Ectodermal cell (in vitro differentiated cells): ENCODE measurements around the gene ZNF396.
A peak's percentile ranks its signal among the peaks of the same experiment; 100 is the strongest.

Experiments
- H3K27ac ChIP-seq: 2 replicates; pipeline ENCODE4 v1.7.0; 2013; ENCODE audit warnings: mild to moderate bottlenecking, low read depth, low read length; ENCODE audit not compliant: insufficient read depth, poor library complexity, severe bottlenecking
- H3K27me3 ChIP-seq: 2 replicates; pipeline ENCODE4 v1.7.0; 2013; ENCODE audit warnings: mild to moderate bottlenecking, low read length; ENCODE audit not compliant: insufficient read depth, control insufficient read depth, poor library complexity, severe bottlenecking
- H3K36me3 ChIP-seq: one replicate; pipeline ENCODE4 v1.7.0; 2013; ENCODE audit warnings: low read length; ENCODE audit not compliant: control insufficient read depth, insufficient read depth
- H3K4me1 ChIP-seq: one replicate; pipeline ENCODE4 v1.7.0; 2013; ENCODE audit warnings: low read length; ENCODE audit not compliant: control insufficient read depth, insufficient read depth
- H3K4me3 ChIP-seq: 2 replicates; pipeline ENCODE4 v1.7.0; 2013; ENCODE audit warnings: low read depth, low read length, control low read depth; ENCODE audit not compliant: insufficient read depth
- H3K9me3 ChIP-seq: 2 replicates; pipeline ENCODE4 v1.7.0; 2013; ENCODE audit warnings: mild to moderate bottlenecking, low read length, moderate library complexity; ENCODE audit not compliant: control insufficient read depth
- WGBS, 2 experiments: methylation state at CpG; one replicate each; pipeline ENCODE4 v1.1.7; 2013; ENCODE audit warnings: missing lambda C conversion rate in 2 of 2; 5-methylcytosine and 5-hydroxymethylcytosine counted together

Gene ZNF396

GRCh38 chr18:35362531-35362930 lies 14.6 kb downstream of the ZNF396 start:
- no peaks in the 10 kb centered on the region for H3K36me3 ChIP-seq
- H3K27ac ChIP-seq = no peak overlapping the region
- no peaks in the 10 kb centered on the region for H3K9me3 ChIP-seq
- H3K4me1 ChIP-seq = no peaks in the 10 kb centered on the region
- no peaks in the 10 kb centered on the region for H3K27me3 ChIP-seq
- H3K4me3 ChIP-seq = no peak overlapping the region

- Histone ChIP-seq H3K36me3 (no peaks in the 10 kb centered on the region), H3K4me1 (no peaks in the 10 kb centered on the region), H3K27me3 (no peaks in the 10 kb centered on the region), H3K27ac (no peak overlapping the region), H3K9me3 (no peaks in the 10 kb centered on the region), H3K4me3 (no peak overlapping the region)
- 96 to 100% methylated on average over 2 of the region's 2 CpGs for WGBS, 2 experiments
These were observed 15.4 kb downstream of the ZNF396 start for GRCh38 chr18:35361570-35362321.

- H3K4me3 ChIP-seq = no peak overlapping the region
These were observed 22.0 kb downstream of the ZNF396 start for GRCh38 chr18:35355140-35355618.

GRCh38 chr18:35352778-35353177 lies 24.4 kb downstream of the ZNF396 start:
- Histone ChIP-seq H3K4me1 (peaks cover 3% of the 10 kb centered on the region), H3K4me3 (no peak overlapping the region), H3K27me3 (no peaks in the 10 kb centered on the region), H3K27ac (no peak overlapping the region), H3K36me3 (no peaks in the 10 kb centered on the region), H3K9me3 (peaks cover 2% of the 10 kb centered on the region)

More at GRCh38 chr18:35355140-35355618, 22.0 kb downstream of the ZNF396 start:
- WGBS, 2 experiments = 37 to 42% methylated on average over 4 of the region's 4 CpGs
- no peaks in the 10 kb centered on the region for H3K27me3 ChIP-seq
- peaks cover 2% of the 10 kb centered on the region for H3K9me3 ChIP-seq
- H3K27ac ChIP-seq = no peak overlapping the region
- H3K36me3 ChIP-seq = no peaks in the 10 kb centered on the region
- peaks cover 3% of the 10 kb centered on the region for H3K4me1 ChIP-seq

- Histone ChIP-seq H3K4me3 (no peak overlapping the region), H3K27ac (no peak overlapping the region), H3K27me3 (no peaks in the 10 kb centered on the region), H3K9me3 (peaks cover 2% of the 10 kb centered on the region), H3K36me3 (no peaks in the 10 kb centered on the region), H3K4me1 (peaks cover 3% of the 10 kb centered on the region)
- WGBS, 2 experiments = 84 to 87% methylated on average over 2 of the region's 2 CpGs
These were observed 24.9 kb downstream of the ZNF396 start for GRCh38 chr18:35352283-35352682.

GRCh38 chr18:35348001-35348400 lies 29.1 kb downstream of the ZNF396 start:
- Histone ChIP-seq H3K4me3 (no peak overlapping the region), H3K9me3 (peaks cover 2% of the 10 kb centered on the region), H3K36me3 (no peaks in the 10 kb centered on the region), H3K27me3 (no peaks in the 10 kb centered on the region), H3K4me1 (peaks cover 6% of the 10 kb centered on the region), H3K27ac (no peak overlapping the region)
- 91 to 95% methylated on average over 3 of the region's 3 CpGs for WGBS, 2 experiments

- Histone ChIP-seq H3K36me3 (no peaks in the 10 kb centered on the region), H3K27me3 (no peaks in the 10 kb centered on the region), H3K4me1 (peaks cover 6% of the 10 kb centered on the region), H3K4me3 (no peak overlapping the region), H3K9me3 (no peaks in the 10 kb centered on the region), H3K27ac (no peak overlapping the region)
- WGBS, 2 experiments = 86 to 95% methylated on average over 1 of the region's 1 CpG
These were observed 31.2 kb downstream of the ZNF396 start for GRCh38 chr18:35345950-35346349.

- Histone ChIP-seq H3K9me3 (no peaks in the 10 kb centered on the region), H3K27ac (no peak overlapping the region), H3K27me3 (no peaks in the 10 kb centered on the region), H3K4me1 (peaks cover 6% of the 10 kb centered on the region), H3K36me3 (no peaks in the 10 kb centered on the region), H3K4me3 (no peak overlapping the region)
- WGBS, 2 experiments = 64 to 73% methylated on average over 6 of the region's 6 CpGs
These were observed 31.6 kb downstream of the ZNF396 start for GRCh38 chr18:35345460-35345921.

- Histone ChIP-seq H3K4me3 (peak overlapping the region; percentile 95), H3K9me3 (no peaks in the 10 kb centered on the region), H3K4me1 (peaks cover 6% of the 10 kb centered on the region), H3K36me3 (peaks cover 5% of the 10 kb centered on the region), H3K27me3 (no peaks in the 10 kb centered on the region), H3K27ac (peak overlapping the region; percentile 97)
- 82 to 89% methylated on average over 11 to 12 of the region's 12 CpGs for WGBS, 2 experiments
These were observed 32.2 kb downstream of the ZNF396 start for GRCh38 chr18:35344736-35345459.

- peak within 1 kb of the TSS; percentile 97 for H3K27ac ChIP-seq
- H3K4me3 ChIP-seq = peak within 1 kb of the TSS; percentile 95
- H3K36me3 ChIP-seq = peaks cover 11% of the 10 kb centered on the region
- H3K4me1 ChIP-seq = peaks cover 6% of the 10 kb centered on the region
- no peaks in the 10 kb centered on the region for H3K27me3 ChIP-seq
- 0% methylated on average over 60 to 64 of the region's 64 CpGs for WGBS, 2 experiments
- H3K9me3 ChIP-seq = no peaks in the 10 kb centered on the region
These were observed 33.0 kb downstream of the ZNF396 start, which contains the start of gene ZNF24 for GRCh38 chr18:35343936-35344735. ZNF24 (minus strand) TSS chr18:35344420; CDS start chr18:35340650, 3,770 bp downstream.
